ENCODE measurements around the gene RAVER1.

DNA sequence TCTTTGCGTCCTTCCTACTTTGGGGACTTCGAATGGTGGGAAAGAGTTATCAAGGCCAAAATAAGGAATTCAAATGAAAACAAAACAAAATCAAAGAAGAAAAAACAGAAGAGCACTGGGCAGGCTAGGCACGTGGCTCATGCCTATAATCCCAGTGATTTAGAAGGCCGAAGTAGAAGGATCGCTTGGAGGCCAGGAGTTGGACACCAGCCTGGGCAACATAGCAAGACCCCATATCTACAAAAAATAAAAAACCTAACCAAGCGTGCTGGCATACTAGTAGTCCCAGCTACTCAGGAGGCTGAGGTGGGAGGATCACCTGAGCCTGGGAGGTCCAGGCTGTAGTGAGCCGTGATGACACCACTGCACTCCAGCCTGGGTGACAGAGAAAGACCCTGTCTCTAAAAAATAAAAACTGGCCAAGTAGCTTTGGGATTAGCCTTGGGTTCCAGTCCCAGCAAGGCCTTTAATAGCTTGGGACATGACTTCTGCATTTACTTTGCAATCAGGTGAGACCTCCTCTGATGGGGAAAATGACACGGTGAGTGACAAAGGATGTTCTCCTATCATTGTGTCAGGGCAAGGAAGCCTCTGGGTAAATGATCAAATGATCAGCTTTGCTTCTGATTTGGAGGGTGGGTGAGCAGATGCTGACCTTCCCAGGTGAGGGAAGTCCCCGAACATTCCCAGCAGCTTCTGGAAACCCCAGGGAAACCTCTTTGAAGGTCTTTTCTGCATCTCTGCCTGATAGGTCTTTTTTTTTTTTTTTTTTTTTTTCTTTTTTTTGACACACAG, 55.3 kb downstream of the RAVER1 start:
- TF ChIP-seq, protein P1, sequence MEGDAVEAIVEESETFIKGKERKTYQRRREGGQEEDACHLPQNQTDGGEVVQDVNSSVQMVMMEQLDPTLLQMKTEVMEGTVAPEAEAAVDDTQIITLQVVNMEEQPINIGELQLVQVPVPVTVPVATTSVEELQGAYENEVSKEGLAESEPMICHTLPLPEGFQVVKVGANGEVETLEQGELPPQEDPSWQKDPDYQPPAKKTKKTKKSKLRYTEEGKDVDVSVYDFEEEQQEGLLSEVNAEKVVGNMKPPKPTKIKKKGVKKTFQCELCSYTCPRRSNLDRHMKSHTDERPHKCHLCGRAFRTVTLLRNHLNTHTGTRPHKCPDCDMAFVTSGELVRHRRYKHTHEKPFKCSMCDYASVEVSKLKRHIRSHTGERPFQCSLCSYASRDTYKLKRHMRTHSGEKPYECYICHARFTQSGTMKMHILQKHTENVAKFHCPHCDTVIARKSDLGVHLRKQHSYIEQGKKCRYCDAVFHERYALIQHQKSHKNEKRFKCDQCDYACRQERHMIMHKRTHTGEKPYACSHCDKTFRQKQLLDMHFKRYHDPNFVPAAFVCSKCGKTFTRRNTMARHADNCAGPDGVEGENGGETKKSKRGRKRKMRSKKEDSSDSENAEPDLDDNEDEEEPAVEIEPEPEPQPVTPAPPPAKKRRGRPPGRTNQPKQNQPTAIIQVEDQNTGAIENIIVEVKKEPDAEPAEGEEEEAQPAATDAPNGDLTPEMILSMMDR (IDR thresholded peaks at IDR 0.05): no peak
- no peak for TF ChIP-seq POLR2AphosphoS5 (IDR thresholded peaks at IDR 0.05)
- TF ChIP-seq EP300 (IDR thresholded peaks at IDR 0.05): no peak

All from sigmoid colon (tissue), 4 donors.